ENCODE measurements around the gene SCN3A. TPM values are rescaled to one million over a fixed set of nuclear protein-coding genes. Genes with fewer than 3 reads are reported as not detected.

Gene SCN3A
- total and polyA plus RNA-seq, 2 of the 13 experiments (the other 11 are each of a cell fraction or from before 2014, with no cell fraction given), result not detected

DNA sequence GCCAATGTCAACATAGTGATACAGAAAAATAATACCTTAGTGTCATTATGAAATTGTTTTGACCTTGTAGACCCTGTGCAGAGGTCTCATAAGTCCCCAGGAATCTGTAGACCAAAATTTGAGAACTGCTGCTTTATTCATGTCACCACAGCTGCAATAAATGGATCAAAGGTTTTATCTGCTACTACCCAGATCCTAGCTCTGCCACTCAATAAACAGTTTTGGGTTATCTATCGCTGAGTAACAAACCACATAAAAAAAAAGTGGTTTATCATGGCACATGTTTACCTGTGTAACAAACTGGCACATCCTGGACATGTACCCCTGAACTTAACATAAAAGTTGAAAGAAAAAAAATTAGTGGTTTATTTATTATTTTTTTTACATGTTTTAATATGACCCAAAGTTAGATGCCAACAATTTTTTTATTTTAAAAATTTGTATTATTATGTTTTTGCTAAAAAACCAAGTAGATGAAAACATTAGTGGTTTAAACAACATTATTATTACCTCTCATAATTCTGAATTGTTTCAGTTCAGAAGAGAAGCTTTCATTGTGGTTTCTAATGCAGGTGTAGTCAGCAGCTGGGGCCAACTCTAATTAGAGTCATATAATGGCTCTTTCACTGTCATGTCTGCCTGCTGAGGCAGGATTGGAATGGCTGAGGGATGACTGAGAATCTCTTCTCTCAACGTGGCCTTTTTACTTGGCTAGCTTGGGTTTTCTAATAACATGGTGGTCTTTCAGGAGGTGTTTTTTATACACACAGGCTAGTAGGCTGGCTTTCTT, 145.2 kb downstream of the SCN3A start:
- TF ChIP-seq CC2D1A (CRISPR knock-in tag; IDR thresholded peaks at IDR 0.05) (no peak), NCOA5 (CRISPR knock-in tag; IDR thresholded peaks at IDR 0.05) (no peak), ZNF75D (CRISPR knock-in tag; IDR thresholded peaks at IDR 0.05; ENCODE audit: borderline replicate concordance) (no peak), ZNF451 (CRISPR knock-in tag; IDR thresholded peaks at IDR 0.05) (no peak), MEIS1 (CRISPR knock-in tag; IDR thresholded peaks at IDR 0.05; ENCODE audit: borderline replicate concordance) (no peak), SRY (CRISPR knock-in tag; IDR thresholded peaks at IDR 0.05) (no peak), ZNF367 (CRISPR knock-in tag; IDR thresholded peaks at IDR 0.05; ENCODE audit: borderline replicate concordance) (no peak), BRCA1 (CRISPR knock-in tag; IDR thresholded peaks at IDR 0.05) (no peak)
- TF ChIP-seq, protein P1, sequence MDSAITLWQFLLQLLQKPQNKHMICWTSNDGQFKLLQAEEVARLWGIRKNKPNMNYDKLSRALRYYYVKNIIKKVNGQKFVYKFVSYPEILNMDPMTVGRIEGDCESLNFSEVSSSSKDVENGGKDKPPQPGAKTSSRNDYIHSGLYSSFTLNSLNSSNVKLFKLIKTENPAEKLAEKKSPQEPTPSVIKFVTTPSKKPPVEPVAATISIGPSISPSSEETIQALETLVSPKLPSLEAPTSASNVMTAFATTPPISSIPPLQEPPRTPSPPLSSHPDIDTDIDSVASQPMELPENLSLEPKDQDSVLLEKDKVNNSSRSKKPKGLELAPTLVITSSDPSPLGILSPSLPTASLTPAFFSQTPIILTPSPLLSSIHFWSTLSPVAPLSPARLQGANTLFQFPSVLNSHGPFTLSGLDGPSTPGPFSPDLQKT (CRISPR knock-in tag; IDR thresholded peaks at IDR 0.05; ENCODE audit: borderline replicate concordance), result no peak

More for the DNA sequence above, 145.2 kb downstream of the SCN3A start:
- Histone ChIP-seq H2AFZ (ENCODE audit: low read length) (no peak overlapping the region), H3K9ac (ENCODE audit: insufficient read depth, low read depth, low read length) (no peak overlapping the region), H3K27ac (ENCODE audit: extremely low read length, insufficient read depth, low read length) (no peak overlapping the region), H3K4me1 (ENCODE audit: insufficient read depth, low read length) (no peaks in the 10 kb centered on the region), H3K4me3 (replicated peaks in 1 of 3; ENCODE audit: insufficient read depth in 1 of 3, low read depth in 2 of 3, low read length in 3 of 3) (no peak overlapping the region), H3K27me3 (ENCODE audit: control insufficient read depth in 1 of 2, insufficient read depth in 2 of 2, low read length in 2 of 2) (no peaks in the 10 kb centered on the region), H3K4me2 (ENCODE audit: low read depth, low read length) (no peak overlapping the region), H3K9me3 (ENCODE audit: low read length) (no peaks in the 10 kb centered on the region), H3K36me3 (replicated peaks in 1 of 2; ENCODE audit: control insufficient read depth in 1 of 2, insufficient read depth in 2 of 2, low read length in 2 of 2) (no peaks in the 10 kb centered on the region), H4K20me1 (ENCODE audit: insufficient read depth, low read length) (no peaks in the 10 kb centered on the region), H3K79me2 (ENCODE audit: insufficient read depth, low read length) (no peaks in the 10 kb centered on the region)
- no peak for DNase-seq (ENCODE audit: low spot score)
- in situ Hi-C loops (cut with HindIII; ENCODE audit: extremely low pct_ligation_motif_present, low pct_unique_long_range_greater_than_20kb), result no loop called here
- 9% methylated on average over 2 of the region's 2 CpGs for WGBS (ENCODE audit: low lambda C conversion rate)
- FAIRE-seq, result no peak
- BruUV-seq (replicated peaks), result no TSS peak
- ATAC-seq, result no peak
- CTCF ChIA-PET (ENCODE audit: low intra/inter-chr PET ratio, low total read pairs), result no interaction called here
- intact Hi-C loops (cut with micrococcal nuclease; ENCODE audit: unreplicated experiment), result no loop called here
- POLR2A ChIA-PET, result no interaction called here

All from HepG2 (cell line).